Subcutaneous abdominal adipose tissue (tissue), 5 donors: Measurements from ENCODE around the gene ANP32B.
"Not testable (repeated sequence)": the region's sequence is repeated elsewhere in the genome, so short reads cannot be mapped to it uniquely, and the experiment has no call there.

Experiments used
- H3K27ac ChIP-seq: one replicate; pipeline ENCODE4 v1.7.0; 2013; ENCODE audit warnings: low read depth, mild to moderate bottlenecking, inconsistent platforms, low read length, moderate library complexity
- H3K27me3 ChIP-seq, 5 donors: one replicate each; pipeline ENCODE4 v1.7.0; 2013; ENCODE audit warnings: low read length in 5 of 5, inconsistent platforms in 1 of 5; ENCODE audit not compliant: control insufficient read depth in 5 of 5, insufficient read depth in 4 of 5
- H3K36me3 ChIP-seq, 5 donors: one replicate each; pipeline ENCODE4 v1.7.0; 2013; ENCODE audit warnings: low read length in 5 of 5; ENCODE audit not compliant: control insufficient read depth in 5 of 5, insufficient read depth in 5 of 5
- H3K4me1 ChIP-seq, 5 donors: one replicate each; pipeline ENCODE4 v1.7.0; 2013; ENCODE audit warnings: low read length in 5 of 5, mild to moderate bottlenecking in 3 of 5, moderate library complexity in 1 of 5; ENCODE audit not compliant: control insufficient read depth in 5 of 5, insufficient read depth in 5 of 5
- H3K4me3 ChIP-seq, 5 donors: one replicate each; pipeline ENCODE4 v1.7.0; 2013; ENCODE audit warnings: low read length in 5 of 5, low read depth in 1 of 5
- H3K9ac ChIP-seq, 5 donors: one replicate each; pipeline ENCODE4 v1.7.0; 2013; ENCODE audit warnings: low read length in 5 of 5, mild to moderate bottlenecking in 4 of 5, moderate library complexity in 3 of 5
- H3K9me3 ChIP-seq, 5 donors: one replicate each; pipeline ENCODE4 v1.7.0; 2013; ENCODE audit warnings: low read length in 5 of 5; ENCODE audit not compliant: control insufficient read depth in 5 of 5
- donor health status: healthy.
- donor health status: healthy.
- donor health status: healthy.
- donor health status: healthy.
- donor health status: healthy.

Gene ANP32B

GRCh38 chr9:97987487-97987886 is 4.3 kb downstream of the ANP32B start:
- Histone ChIP-seq H3K4me3 (no peak overlapping the region), H3K36me3 (no peaks in the 10 kb centered on the region), H3K27ac (no peak overlapping the region), H3K4me1 (peaks cover 0 to 34% (median 24%) of the 10 kb centered on the region in 5 donors), H3K9ac (no peak overlapping the region), H3K9me3 (no peaks in the 10 kb centered on the region), H3K27me3 (no peaks in the 10 kb centered on the region)

- Histone ChIP-seq H3K27ac (no peak overlapping the region), H3K9ac (peak overlapping the region in 1 of 5 donors; percentile 48), H3K4me1 (peaks cover 2 to 38% (median 22%) of the 10 kb centered on the region in 5 donors)
Measured at GRCh38 chr9:97990259-97990658, 7.1 kb downstream of the ANP32B start.

GRCh38 chr9:97991818-97992217 is 8.7 kb downstream of the ANP32B start:
- Histone ChIP-seq H3K27ac (no peak overlapping the region), H3K4me1 (peaks cover 2 to 23% (median 16%) of the 10 kb centered on the region in 5 donors), H3K9ac (no peak overlapping the region), H3K9me3 (no peaks in the 10 kb centered on the region), H3K36me3 (peaks cover 7 to 15% (median 13%) of the 10 kb centered on the region in 5 donors), H3K27me3 (no peaks in the 10 kb centered on the region), H3K4me3 (no peak overlapping the region)

More at GRCh38 chr9:97990259-97990658, 7.1 kb downstream of the ANP32B start:
- Histone ChIP-seq H3K36me3 (peaks cover 2 to 9% (median 7%) of the 10 kb centered on the region in 5 donors), H3K27me3 (no peaks in the 10 kb centered on the region), H3K4me3 (no peak overlapping the region), H3K9me3 (no peaks in the 10 kb centered on the region)

- no peaks in the 10 kb centered on the region for H3K27me3 ChIP-seq
- no peak overlapping the region for H3K9ac ChIP-seq
- no peak overlapping the region for H3K27ac ChIP-seq
- H3K4me3 ChIP-seq: no peak overlapping the region
- peaks cover 7 to 18% (median 13%) of the 10 kb centered on the region in 5 donors for H3K36me3 ChIP-seq
- H3K9me3 ChIP-seq: no peaks in the 10 kb centered on the region
- H3K4me1 ChIP-seq: peaks cover 2 to 26% (median 19%) of the 10 kb centered on the region in 5 donors
Measured at GRCh38 chr9:97992219-97992618, 9.1 kb downstream of the ANP32B start.

GRCh38 chr9:97993000-97993399 is 9.9 kb downstream of the ANP32B start:
- no peaks in the 10 kb centered on the region for H3K9me3 ChIP-seq
- H3K27ac ChIP-seq: no peak overlapping the region
- H3K36me3 ChIP-seq: peaks cover 10 to 19% (median 13%) of the 10 kb centered on the region in 5 donors
- H3K27me3 ChIP-seq: no peaks in the 10 kb centered on the region
- H3K4me1 ChIP-seq: peaks cover 2 to 34% (median 27%) of the 10 kb centered on the region in 5 donors
- H3K4me3 ChIP-seq: no peak overlapping the region
- H3K9ac ChIP-seq: no peak overlapping the region

GRCh38 chr9:97994703-97995102 is 11.6 kb downstream of the ANP32B start:
- peaks cover 2 to 33% (median 29%) of the 10 kb centered on the region in 5 donors for H3K4me1 ChIP-seq

GRCh38 chr9:97996676-97997075 is 13.5 kb downstream of the ANP32B start:
- Histone ChIP-seq H3K9ac (peak overlapping the region in 1 of 5 donors; percentile 34), H3K36me3 (peaks cover 19 to 34% (median 27%) of the 10 kb centered on the region in 5 donors), H3K4me1 (peaks cover 2 to 31% (median 29%) of the 10 kb centered on the region in 5 donors)
- H3K4me3 ChIP-seq, H3K27me3 ChIP-seq, H3K27ac ChIP-seq, H3K9me3 ChIP-seq: not testable (repeated sequence)

More at GRCh38 chr9:97994703-97995102, 11.6 kb downstream of the ANP32B start:
- H3K36me3 ChIP-seq: peaks cover 13 to 25% (median 20%) of the 10 kb centered on the region in 5 donors
- H3K27ac ChIP-seq: no peak overlapping the region
- no peak overlapping the region for H3K9ac ChIP-seq
- no peak overlapping the region for H3K4me3 ChIP-seq
- H3K9me3 ChIP-seq: no peaks in the 10 kb centered on the region
- no peaks in the 10 kb centered on the region for H3K27me3 ChIP-seq

- Histone ChIP-seq H3K9ac (peak overlapping the region in 2 of 5 donors; percentile 23 to 34), H3K36me3 (peaks cover 19 to 40% (median 28%) of the 10 kb centered on the region in 5 donors), H3K4me3 (peak overlapping the region in 1 of 5 donors; percentile 13), H3K9me3 (no peaks in the 10 kb centered on the region), H3K27me3 (no peaks in the 10 kb centered on the region), H3K27ac (peak overlapping the region; percentile 29), H3K4me1 (peaks cover 2 to 29% (median 25%) of the 10 kb centered on the region in 5 donors)
Measured at GRCh38 chr9:97997330-97998276, 14.5 kb downstream of the ANP32B start.

- peaks cover 0 to 18% (median 12%) of the 10 kb centered on the region in 5 donors for H3K4me1 ChIP-seq
- H3K27ac ChIP-seq: peak overlapping the region; percentile 21
- no peaks in the 10 kb centered on the region for H3K27me3 ChIP-seq
- peak overlapping the region in 2 of 5 donors; percentile 48 to 56 for H3K9ac ChIP-seq
- peaks cover 27 to 64% (median 50%) of the 10 kb centered on the region in 5 donors for H3K36me3 ChIP-seq
- no peaks in the 10 kb centered on the region for H3K9me3 ChIP-seq
- no peak overlapping the region for H3K4me3 ChIP-seq
Measured at GRCh38 chr9:98002808-98003207, 19.7 kb downstream of the ANP32B start.
